Measurements from ENCODE around the gene MROH9. TPM values are rescaled to one million over a fixed set of nuclear protein-coding genes. Genes with fewer than 3 reads are reported as not detected.

Gene MROH9
- total RNA-seq, 1 experiment from 2014 or later, result not detected

- ChIA-PET CTCF (interaction anchor here (0.8 to 3.6 kb wide), 2 partner anchors 11 to 297 kb away, joined by 3 to 26 read pairs; no protein-coding TSS in a partner anchor), RAD21 (ENCODE audit: low non-redundant PET in 1 of 2, low total read pairs in 2 of 2, uncharacterized antibody in 2 of 2, unreplicated experiment in 2 of 2) (no interaction called here), POLR2A (no interaction called here)
- Histone ChIP-seq H3K79me2 (ENCODE audit: insufficient read depth, low read length) (no peaks in the 10 kb centered on the region), H3K36me3 (ENCODE audit: control insufficient read depth in 1 of 2, insufficient read depth in 2 of 2, low read length in 2 of 2) (no peaks in the 10 kb centered on the region), H3K4me3 (replicated peaks in 1 of 2; ENCODE audit: low read depth in 1 of 2, low read length in 2 of 2) (no peak overlapping the region), H2AFZ (ENCODE audit: low read depth, low read length, poor library complexity, severe bottlenecking) (no peak overlapping the region), H3K4me2 (ENCODE audit: low read length) (no peak overlapping the region), H4K20me1 (ENCODE audit: insufficient read depth) (no peaks in the 10 kb centered on the region), H3K4me1 (ENCODE audit: control insufficient read depth in 1 of 2, insufficient read depth in 2 of 2, low read length in 2 of 2) (no peaks in the 10 kb centered on the region), H3K27ac (ENCODE audit: low read depth, low read length) (no peak overlapping the region), H3K9me3 (ENCODE audit: control insufficient read depth in 1 of 2, insufficient read depth in 1 of 2, low read depth in 1 of 2, low read length in 2 of 2) (no peaks in the 10 kb centered on the region), H3K27me3 (ENCODE audit: insufficient read depth, low read length) (no peaks in the 10 kb centered on the region), H3K9ac (ENCODE audit: low read length) (no peak overlapping the region), H3K9me2 (ENCODE audit: insufficient read depth) (no peaks in the 10 kb centered on the region)
- no TSS peak for BruUV-seq (replicated peaks)
- ATAC-seq (no peak), DNase-seq (ENCODE audit: low read depth, low spot score) (no peak)
- intact Hi-C loops (cut with micrococcal nuclease), result no loop called here
- TF ChIP-seq TCF7L2 (IDR thresholded peaks at IDR 0.05; ENCODE audit: borderline replicate concordance, extremely low read depth, insufficient read depth, insufficient read length), result no peak
- 0 out of 6 replicates have a peak, but pooled peaks of 1 of the 3 experiments have one; percentile 8 for TF ChIP-seq CTCF (IDR thresholded peaks at IDR 0.05 in 2 of 3, conservative IDR thresholded peaks at IDR 0.05 in 1 of 3; ENCODE audit: borderline replicate concordance in 1 of 3, insufficient read depth in 1 of 3, low read depth in 2 of 3, low read length in 2 of 3)
These were observed 3.7 kb upstream of the MROH9 start for GRCh38 chr1:170931650-170932049.

- Histone ChIP-seq H4K20me1 (ENCODE audit: insufficient read depth) (no peaks in the 10 kb centered on the region), H3K27me3 (ENCODE audit: insufficient read depth, low read length) (no peaks in the 10 kb centered on the region), H3K36me3 (ENCODE audit: control insufficient read depth in 1 of 2, insufficient read depth in 2 of 2, low read length in 2 of 2) (no peaks in the 10 kb centered on the region), H3K9me3 (ENCODE audit: control insufficient read depth in 1 of 2, insufficient read depth in 1 of 2, low read depth in 1 of 2, low read length in 2 of 2) (no peaks in the 10 kb centered on the region), H3K9ac (ENCODE audit: low read length) (no peak overlapping the region), H3K9me2 (ENCODE audit: insufficient read depth) (no peaks in the 10 kb centered on the region), H2AFZ (ENCODE audit: low read depth, low read length, poor library complexity, severe bottlenecking) (no peak overlapping the region), H3K4me1 (ENCODE audit: control insufficient read depth in 1 of 2, insufficient read depth in 2 of 2, low read length in 2 of 2) (no peaks in the 10 kb centered on the region), H3K4me2 (ENCODE audit: low read length) (no peak overlapping the region), H3K79me2 (ENCODE audit: insufficient read depth, low read length) (no peaks in the 10 kb centered on the region), H3K4me3 (replicated peaks in 1 of 2; ENCODE audit: low read depth in 1 of 2, low read length in 2 of 2) (no peak overlapping the region), H3K27ac (ENCODE audit: low read depth, low read length) (no peak overlapping the region)
- CTCF ChIA-PET, result no interaction called here
- BruUV-seq (replicated peaks), result no TSS peak
- POLR2A ChIA-PET, result no interaction called here
- no peak for ATAC-seq
- TF ChIP-seq REST (IDR thresholded peaks at IDR 0.05; ENCODE audit: low read depth) (no peak), FOSL1 (IDR thresholded peaks at IDR 0.05; ENCODE audit: low read depth) (no peak), ATF3 (IDR thresholded peaks at IDR 0.05) (no peak), CBX3 (IDR thresholded peaks at IDR 0.05; ENCODE audit: low read depth) (no peak), CEBPB (IDR thresholded peaks at IDR 0.05; ENCODE audit: low read depth) (no peak), EZH2phosphoT487 (IDR thresholded peaks at IDR 0.05; ENCODE audit: borderline replicate concordance) (no peak), POLR2AphosphoS5 (IDR thresholded peaks at IDR 0.05; ENCODE audit: low read depth, low read length) (no peak), ZFX (IDR thresholded peaks at IDR 0.05) (no peak), SP1 (IDR thresholded peaks at IDR 0.05; ENCODE audit: low read depth) (no peak)
- RAD21 ChIA-PET (ENCODE audit: low non-redundant PET in 1 of 2, low total read pairs in 2 of 2, uncharacterized antibody in 2 of 2, unreplicated experiment in 2 of 2), result no interaction called here
- intact Hi-C loops (cut with micrococcal nuclease), result no loop called here
- DNase-seq (ENCODE audit: low read depth, low spot score), result no peak
These were observed 3.1 kb upstream of the MROH9 start for GRCh38 chr1:170932236-170932635.

All from HCT116 (cell line).